SHP77 (cell line): ENCODE results near the gene DIRAS1.
"Not testable (repeated sequence)": the region's sequence is repeated elsewhere in the genome, so short reads cannot be mapped to it uniquely, and the experiment has no call there.

Source experiments
- DNase-seq, 2 experiments: peaks; one replicate each; lab custom pipeline; 2025; lab: John Stamatoyannopoulos, UW

The DIRAS1 gene

GRCh38 chr19:2711172-2711874, 9.8 kb downstream of the DIRAS1 start:
- DNase-seq = no peak

- DNase-seq = no peak
Measured at GRCh38 chr19:2706251-2706650, 14.9 kb downstream of the DIRAS1 start.

GRCh38 chr19:2703691-2704216, 17.4 kb downstream of the DIRAS1 start:
- DNase-seq = peak in 1 of 2 experiments; percentile 11

DNA sequence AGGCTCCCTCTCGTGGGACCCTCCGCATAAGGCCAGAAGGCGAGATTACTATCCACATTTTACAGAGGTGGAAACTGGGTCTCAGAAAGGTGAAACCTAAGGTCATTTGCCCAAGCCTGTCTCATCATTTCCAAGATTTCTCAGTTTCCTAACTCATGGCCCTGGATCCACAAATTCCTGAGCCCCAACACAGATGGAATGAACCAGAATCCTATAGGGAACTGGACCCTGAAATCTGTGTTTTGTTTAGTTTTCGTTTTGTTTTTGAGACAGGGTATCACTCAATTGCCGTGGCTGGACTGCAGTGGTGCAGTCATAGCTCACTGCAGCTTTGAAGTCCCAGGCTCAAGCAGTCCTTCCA, 18.1 kb downstream of the DIRAS1 start:
- no peak for DNase-seq

DNA sequence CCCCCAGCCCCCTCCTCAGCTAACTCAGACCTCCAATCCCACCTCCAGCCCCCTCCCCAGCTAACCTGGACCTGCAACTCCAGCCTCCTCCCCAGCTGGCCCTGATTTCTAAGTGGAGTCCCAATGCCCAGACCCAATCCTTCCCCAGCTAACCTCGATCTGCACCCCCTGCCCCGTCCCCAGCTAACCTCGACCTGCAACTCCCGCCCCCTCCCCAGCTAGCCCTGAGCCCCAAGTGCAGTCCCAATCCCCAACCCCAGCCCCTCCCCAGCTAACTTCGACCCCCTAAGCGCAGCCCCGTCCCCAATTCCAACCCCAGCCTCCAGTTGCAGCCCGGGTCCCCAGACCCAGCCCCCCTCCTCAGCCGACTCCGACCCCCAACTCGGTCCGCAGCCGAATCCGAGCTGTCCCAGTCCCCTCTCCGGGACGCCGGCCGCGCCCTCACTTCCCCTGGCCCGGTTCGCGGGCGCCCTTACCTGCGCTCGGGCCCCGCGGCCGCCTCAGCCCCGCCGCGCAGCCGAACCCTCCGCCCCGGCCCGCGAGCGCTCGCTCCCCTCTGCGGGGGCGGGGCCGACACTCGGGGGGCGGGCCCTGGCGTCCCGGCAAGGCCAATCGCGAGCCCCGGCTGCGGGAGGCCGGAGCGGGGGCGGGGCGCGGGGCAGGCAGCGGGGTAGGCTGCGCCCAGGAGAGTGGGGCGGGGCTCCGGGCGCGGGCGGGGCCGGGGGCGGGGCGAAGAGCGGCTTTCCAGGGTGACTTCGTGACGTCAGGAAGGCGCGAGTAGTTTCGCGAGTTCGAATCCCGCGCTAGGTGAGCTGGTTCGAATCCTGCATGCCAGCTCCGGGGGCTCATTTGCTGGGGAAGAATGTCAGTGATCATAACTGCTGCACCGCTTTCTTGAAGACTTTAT, 18.7 kb downstream of the DIRAS1 start, which contains the start of gene GNG7:
GNG7 (minus strand) TSS at position 525 of the 907 bp plus-strand sequence. CDS start 182,006 bp downstream, outside the sequence.
- DNase-seq = peak; percentile 80 to 83

- no peak for DNase-seq
Measured at GRCh38 chr19:2701361-2702169, 19.6 kb downstream of the DIRAS1 start.

- DNase-seq = no peak
Measured at GRCh38 chr19:2700660-2701360, 20.4 kb downstream of the DIRAS1 start.

DNA sequence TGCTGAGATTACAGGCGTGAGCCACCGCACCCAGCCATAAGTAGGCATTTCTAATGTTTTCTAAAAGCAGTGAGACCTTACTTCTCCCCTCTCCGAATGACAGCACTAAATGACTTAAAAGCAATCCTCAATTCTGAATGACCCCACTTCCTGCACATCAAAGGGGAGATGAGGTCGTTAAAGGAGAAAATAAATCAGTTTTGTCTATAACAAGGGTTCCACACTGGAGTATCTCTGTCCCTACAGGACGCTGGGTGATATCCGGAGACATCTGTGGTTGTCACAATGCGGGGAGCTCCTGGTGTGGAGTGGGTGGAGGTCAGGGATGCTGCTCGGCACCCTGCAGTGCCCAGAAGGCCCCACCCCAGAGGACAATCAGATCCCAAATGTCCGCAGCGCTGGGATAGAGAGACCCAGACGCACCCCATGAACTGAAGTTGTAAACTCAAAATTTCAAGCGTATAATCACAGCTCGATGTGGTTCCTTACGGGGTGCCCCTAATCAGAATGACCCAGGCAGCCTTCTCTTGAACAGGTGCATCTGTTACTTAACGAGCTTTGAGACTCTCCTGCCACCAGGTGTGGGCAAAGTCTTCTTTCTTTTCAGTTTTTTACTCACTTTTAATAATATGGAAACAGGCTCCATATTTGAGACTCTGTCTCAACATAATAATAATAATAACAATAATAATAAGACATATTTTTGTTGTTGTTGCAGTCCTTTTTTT, 21.6 kb downstream of the DIRAS1 start:
- DNase-seq = no peak

- no peak for DNase-seq
Measured at GRCh38 chr19:2694196-2694595, 27.0 kb downstream of the DIRAS1 start.

GRCh38 chr19:2693492-2694160, 27.5 kb downstream of the DIRAS1 start:
- no peak for DNase-seq

DNA sequence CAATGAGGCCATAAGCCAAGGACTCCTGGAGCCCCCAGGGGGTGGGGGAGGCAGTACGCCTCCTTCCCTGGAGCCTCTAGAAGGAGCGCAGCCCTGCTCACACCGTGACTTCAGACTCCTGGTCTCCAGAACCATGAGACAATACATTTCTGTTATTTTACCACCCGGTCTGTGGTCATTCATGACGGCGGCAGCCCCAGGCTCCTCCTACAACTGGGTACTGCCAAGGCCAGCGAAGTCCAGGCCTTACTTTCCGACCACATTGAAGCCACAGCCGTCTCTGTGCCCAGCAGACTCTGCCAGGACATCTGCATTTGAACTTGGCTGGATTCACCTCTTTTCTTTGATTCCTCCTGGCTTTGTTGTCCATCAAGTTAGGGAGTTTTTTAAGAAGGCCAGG, 29.2 kb downstream of the DIRAS1 start:
- no peak for DNase-seq

- DNase-seq = no peak
Measured at GRCh38 chr19:2690856-2691255, 30.3 kb downstream of the DIRAS1 start.

DNA sequence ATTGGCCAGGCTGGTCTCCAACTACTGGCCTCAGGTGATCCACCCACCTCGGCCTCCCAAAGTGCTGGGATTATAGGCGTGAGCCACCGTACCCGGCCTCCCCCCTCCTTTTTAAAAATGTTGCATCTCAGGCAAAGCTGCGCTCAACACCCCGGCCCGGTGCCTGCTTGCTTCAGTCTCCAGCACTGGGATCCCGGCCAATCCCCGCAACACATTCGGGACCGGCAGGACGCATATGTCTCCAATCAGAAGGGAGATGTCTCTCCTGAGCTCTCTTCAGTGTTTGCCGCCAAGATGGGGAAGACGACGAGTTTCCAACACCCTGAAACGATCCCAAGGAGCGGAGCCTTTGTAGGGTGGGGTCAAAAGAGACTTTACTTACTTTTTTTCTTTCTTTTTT, 34.8 kb downstream of the DIRAS1 start:
- DNase-seq = no peak

DNA sequence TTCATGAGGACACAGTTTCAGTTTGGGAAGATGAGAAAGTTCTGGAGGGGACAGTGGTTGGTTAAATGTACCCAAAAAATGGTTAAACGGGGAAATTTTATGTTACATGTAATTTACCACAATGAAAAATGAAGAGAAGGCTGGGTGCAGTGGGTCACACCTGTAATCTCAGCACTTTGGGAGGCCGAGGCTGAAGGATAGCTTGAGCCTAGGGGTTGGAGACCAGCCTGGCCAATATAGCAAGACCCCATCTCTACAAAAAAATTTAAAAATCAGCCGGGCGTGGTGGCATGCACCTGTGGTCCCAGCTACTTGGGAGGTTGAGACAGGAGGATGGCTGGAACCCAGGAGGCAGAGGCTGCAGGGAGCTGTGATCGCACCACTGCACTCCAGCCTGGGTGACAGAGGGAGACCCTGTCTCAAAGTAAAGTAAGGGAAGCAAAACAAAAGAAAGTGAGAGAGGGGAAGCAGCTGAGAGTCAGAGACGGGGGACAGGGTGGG, 35.9 kb downstream of the DIRAS1 start:
- DNase-seq = no peak

GRCh38 chr19:2683430-2684003, 37.7 kb downstream of the DIRAS1 start:
- DNase-seq = no peak

- DNase-seq = no peak
Measured at GRCh38 chr19:2680808-2681207, 40.4 kb downstream of the DIRAS1 start.

DNA sequence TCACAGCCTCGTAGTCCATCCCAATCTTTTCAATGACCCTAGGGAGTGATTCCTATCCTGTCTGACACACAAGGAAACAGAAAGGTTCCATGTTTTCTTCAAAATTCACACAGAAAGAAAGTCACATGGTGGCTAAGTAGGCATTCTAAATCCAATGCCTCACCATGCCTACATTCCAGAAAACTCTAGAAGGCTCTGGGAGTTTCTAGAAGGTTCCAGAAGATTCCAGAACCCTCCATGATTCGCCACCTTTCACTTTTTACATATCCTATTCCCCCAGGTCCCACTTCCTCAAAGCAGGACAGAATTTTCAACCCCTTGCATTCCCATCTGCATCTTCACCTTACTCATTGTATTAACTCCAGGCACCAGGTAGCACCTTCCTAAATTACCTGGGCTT, 41.7 kb downstream of the DIRAS1 start:
- DNase-seq = no peak

DNA sequence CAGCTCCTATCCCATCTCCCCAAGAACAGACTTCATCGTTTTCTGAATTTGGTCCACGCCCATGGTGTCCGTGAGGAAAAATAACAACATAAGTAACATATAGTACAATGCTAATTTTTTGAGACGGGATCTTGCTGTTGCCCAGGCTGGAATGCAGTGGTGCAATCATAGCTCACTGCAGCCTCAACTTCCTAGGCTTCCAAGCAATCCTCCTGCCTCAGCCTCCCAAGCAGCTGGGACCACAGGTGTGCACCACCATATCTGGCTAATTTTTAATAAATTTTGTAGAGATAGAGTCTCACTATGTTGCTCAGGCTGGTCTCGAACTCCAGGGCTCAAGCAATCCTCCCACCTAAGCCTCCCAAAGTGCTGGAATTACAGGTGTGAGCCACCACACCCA, 42.2 kb downstream of the DIRAS1 start:
- not testable (repeated sequence) for DNase-seq

DNA sequence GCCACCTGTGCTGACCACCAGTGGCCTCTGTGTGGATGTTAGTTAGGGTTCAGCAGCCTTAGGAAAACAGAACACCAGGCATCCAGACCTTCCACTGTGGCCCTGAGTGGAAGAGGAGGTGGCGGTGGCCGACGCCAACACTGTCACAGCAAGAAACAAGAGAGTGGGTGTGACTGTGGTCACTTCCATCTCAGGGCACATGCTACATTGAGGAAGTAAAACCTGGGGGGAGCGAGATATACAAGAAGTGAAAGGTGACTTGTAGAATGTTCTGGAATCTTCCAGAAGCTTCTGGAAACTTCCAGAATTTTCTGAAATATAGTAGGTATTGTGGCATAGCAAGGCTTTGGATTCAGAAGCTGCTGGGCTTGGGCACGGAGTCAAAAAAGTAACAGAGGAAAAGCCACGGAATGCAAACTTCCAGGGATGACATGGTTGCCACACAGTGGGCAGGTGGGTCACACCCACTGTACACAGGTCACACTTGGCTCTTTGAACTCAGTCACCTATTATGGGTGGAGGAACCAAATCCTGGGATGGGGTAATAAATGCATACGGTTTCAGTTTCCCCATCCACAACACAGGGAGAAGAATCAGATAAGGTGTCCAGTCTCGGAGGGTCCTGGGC, 43.0 kb downstream of the DIRAS1 start:
- no peak for DNase-seq
